Calu3 (cell line): ENCODE results near the gene SSBP3. TPM values are rescaled to one million over a fixed set of nuclear protein-coding genes. Genes with fewer than 3 reads are reported as not detected.

ENCODE experiments used
- BruUV-seq: library from RNA; stranded (reverse); fragments of 400-500 nt; replicated peaks from 2 replicates; lab custom pipeline; 2021; lab: Mats Ljungman, UMichigan
- CTCF ChIA-PET: fragments of 300-600 bp; sonication (Branson Sonifier 250); formaldehyde crosslinking; loops from one replicate; lab custom pipeline; 2022; ENCODE audit warnings: antibody characterized with exemption; lab: Charles Lee
- DNase-seq: peaks from one replicate; pipeline ENCODE4 v3.0.0; 2022
- H3K27ac Mint-ChIP-seq: one replicate; pipeline ENCODE4 v1.8.0; 2022; ENCODE audit warnings: mixed read lengths; ENCODE audit not compliant: unreplicated experiment
- H3K27me3 Mint-ChIP-seq: one replicate; pipeline ENCODE4 v1.8.0; 2022; ENCODE audit warnings: mixed read lengths; ENCODE audit not compliant: unreplicated experiment
- H3K36me3 Mint-ChIP-seq: one replicate; pipeline ENCODE4 v1.8.0; 2022; ENCODE audit warnings: mild to moderate bottlenecking, moderate library complexity, mixed read lengths; ENCODE audit not compliant: insufficient read depth, unreplicated experiment
- H3K4me1 Mint-ChIP-seq: one replicate; pipeline ENCODE4 v1.8.0; 2022; ENCODE audit warnings: mild to moderate bottlenecking, low read depth, mixed read lengths; ENCODE audit not compliant: unreplicated experiment
- H3K4me3 Mint-ChIP-seq: one replicate; pipeline ENCODE4 v1.8.0; 2022; ENCODE audit warnings: mild to moderate bottlenecking, low read depth, moderate library complexity, mixed read lengths; ENCODE audit not compliant: unreplicated experiment
- H3K9me3 Mint-ChIP-seq: one replicate; pipeline ENCODE4 v1.8.0; 2022; ENCODE audit warnings: low read depth, mixed read lengths; ENCODE audit not compliant: unreplicated experiment
- CTCF ChIP-seq: fragments of 200-600 bp; IDR thresholded peaks from one replicate; pipeline ENCODE4 v1.8.0; 2022; ENCODE audit warnings: antibody characterized with exemption; ENCODE audit not compliant: unreplicated experiment
- intact Hi-C: fragments of 100-400 bp; cut with micrococcal nuclease; formaldehyde crosslinking; loops from one replicate; pipeline ENCODE4 v1.10.0; 2022; ENCODE audit not compliant: unreplicated experiment
- total RNA-seq: library from RNA; stranded (reverse); gene quantifications from 2 replicates; pipeline ENCODE4 v1.2.3, GENCODE V29; 2022

SSBP3 gene
- total RNA-seq, 1 experiment from 2014 or later: 16.6 TPM

GRCh38 chr1:54270543-54270942 lies 135.7 kb downstream of the SSBP3 start:
- no peaks in the 10 kb centered on the region for H3K9me3 Mint-ChIP-seq
- no peak for TF ChIP-seq CTCF
- H3K27me3 Mint-ChIP-seq: peaks cover 11% of the 10 kb centered on the region
- no peaks in the 10 kb centered on the region for H3K36me3 Mint-ChIP-seq
- no peak overlapping the region for H3K4me3 Mint-ChIP-seq
- CTCF ChIA-PET: no interaction called here
- H3K4me1 Mint-ChIP-seq: peaks cover 11% of the 10 kb centered on the region
- no TSS peak for BruUV-seq
- no peak overlapping the region for H3K27ac Mint-ChIP-seq
- DNase-seq: no peak
- intact Hi-C loops: no loop called here

- BruUV-seq: no TSS peak
- CTCF ChIA-PET: no interaction called here
- Mint-ChIP-seq H3K4me3 (no peak overlapping the region), H3K9me3 (no peaks in the 10 kb centered on the region), H3K27ac (no peak overlapping the region), H3K27me3 (peaks cover 11% of the 10 kb centered on the region), H3K36me3 (no peaks in the 10 kb centered on the region), H3K4me1 (peaks cover 11% of the 10 kb centered on the region)
- TF ChIP-seq CTCF: no peak
- no peak for DNase-seq
- intact Hi-C loops: no loop called here
Observed at GRCh38 chr1:54268762-54269297, 137.4 kb downstream of the SSBP3 start.

- H3K4me1 Mint-ChIP-seq: peaks cover 5% of the 10 kb centered on the region
- DNase-seq: no peak
- CTCF ChIA-PET: no interaction called here
- peaks cover 11% of the 10 kb centered on the region for H3K27me3 Mint-ChIP-seq
- TF ChIP-seq CTCF: no peak
- H3K36me3 Mint-ChIP-seq: no peaks in the 10 kb centered on the region
- H3K9me3 Mint-ChIP-seq: no peaks in the 10 kb centered on the region
- H3K4me3 Mint-ChIP-seq: no peak overlapping the region
- intact Hi-C loops: no loop called here
- no peak overlapping the region for H3K27ac Mint-ChIP-seq
- no TSS peak for BruUV-seq
Observed at GRCh38 chr1:54267815-54268761, 138.1 kb downstream of the SSBP3 start.

GRCh38 chr1:54266908-54267307 lies 139.3 kb downstream of the SSBP3 start:
- DNase-seq: no peak
- Mint-ChIP-seq H3K27me3 (peaks cover 11% of the 10 kb centered on the region), H3K4me3 (no peak overlapping the region), H3K4me1 (no peaks in the 10 kb centered on the region), H3K9me3 (no peaks in the 10 kb centered on the region), H3K27ac (no peak overlapping the region), H3K36me3 (no peaks in the 10 kb centered on the region)
- no peak for TF ChIP-seq CTCF
- CTCF ChIA-PET: no interaction called here
- intact Hi-C loops: no loop called here
- no TSS peak for BruUV-seq
